ENCODE data around the gene KCP.

The KCP gene

GRCh38 chr7:128893251-128894100, 17.0 kb downstream of the KCP start:
- Mint-ChIP-seq H3K4me1 (no peaks in the 10 kb centered on the region), H3K4me3 (no peak overlapping the region), H3K9me3 (peaks cover under 1% of the 10 kb centered on the region), H3K27ac (no peak overlapping the region), H3K36me3 (peaks cover 1% of the 10 kb centered on the region), H3K27me3 (peaks cover 6% of the 10 kb centered on the region)
- no peak for DNase-seq (ENCODE audit: low spot score in 2 of 2)
- ATAC-seq (ENCODE audit: low read depth), result no peak

- no peak overlapping the region for H3K27ac Mint-ChIP-seq
- no peak for ATAC-seq (ENCODE audit: low read depth)
- no peak overlapping the region for H3K4me3 Mint-ChIP-seq
- no peaks in the 10 kb centered on the region for H3K36me3 Mint-ChIP-seq
- H3K9me3 Mint-ChIP-seq, result no peaks in the 10 kb centered on the region
- H3K4me1 Mint-ChIP-seq, result no peaks in the 10 kb centered on the region
- DNase-seq (ENCODE audit: low spot score in 2 of 2), result no peak
- H3K27me3 Mint-ChIP-seq, result peaks cover 6% of the 10 kb centered on the region
Observed at GRCh38 chr7:128892521-128893250, 17.8 kb downstream of the KCP start.

GRCh38 chr7:128891942-128892269, 18.6 kb downstream of the KCP start:
- Mint-ChIP-seq H3K9me3 (no peaks in the 10 kb centered on the region), H3K4me1 (no peaks in the 10 kb centered on the region), H3K4me3 (no peak overlapping the region), H3K27ac (no peak overlapping the region), H3K27me3 (peaks cover 6% of the 10 kb centered on the region), H3K36me3 (no peaks in the 10 kb centered on the region)
- ATAC-seq (ENCODE audit: low read depth) (no peak), DNase-seq (ENCODE audit: low spot score in 2 of 2) (no peak)

- no peak for DNase-seq (ENCODE audit: low spot score in 2 of 2)
- peaks cover 6% of the 10 kb centered on the region for H3K27me3 Mint-ChIP-seq
- peak; percentile 86 for ATAC-seq (ENCODE audit: low read depth)
- no peaks in the 10 kb centered on the region for H3K9me3 Mint-ChIP-seq
- peak overlapping the region; percentile 1 for H3K4me3 Mint-ChIP-seq
- no peak overlapping the region for H3K27ac Mint-ChIP-seq
- H3K36me3 Mint-ChIP-seq, result no peaks in the 10 kb centered on the region
- no peaks in the 10 kb centered on the region for H3K4me1 Mint-ChIP-seq
Observed at GRCh38 chr7:128891110-128891941, 19.2 kb downstream of the KCP start.

- DNase-seq (ENCODE audit: low spot score in 2 of 2), result no peak
- Mint-ChIP-seq H3K36me3 (no peaks in the 10 kb centered on the region), H3K27me3 (peaks cover 10% of the 10 kb centered on the region), H3K9me3 (no peaks in the 10 kb centered on the region), H3K4me3 (peak overlapping the region; percentile 77), H3K27ac (no peak overlapping the region), H3K4me1 (no peaks in the 10 kb centered on the region)
- ATAC-seq (ENCODE audit: low read depth), result peak; percentile 29
Observed at GRCh38 chr7:128890306-128891109, 20.0 kb downstream of the KCP start.

GRCh38 chr7:128889121-128889520, 21.4 kb downstream of the KCP start:
- no peaks in the 10 kb centered on the region for H3K9me3 Mint-ChIP-seq
- no peaks in the 10 kb centered on the region for H3K36me3 Mint-ChIP-seq
- H3K4me3 Mint-ChIP-seq, result no peak overlapping the region
- ATAC-seq (ENCODE audit: low read depth) (no peak), DNase-seq (ENCODE audit: low spot score in 2 of 2) (no peak)
- no peaks in the 10 kb centered on the region for H3K4me1 Mint-ChIP-seq
- no peak overlapping the region for H3K27ac Mint-ChIP-seq
- peaks cover 10% of the 10 kb centered on the region for H3K27me3 Mint-ChIP-seq

- peaks cover under 1% of the 10 kb centered on the region for H3K4me1 Mint-ChIP-seq
- H3K27ac Mint-ChIP-seq, result no peak overlapping the region
- no peaks in the 10 kb centered on the region for H3K36me3 Mint-ChIP-seq
- DNase-seq (ENCODE audit: low spot score in 2 of 2), result no peak
- no peaks in the 10 kb centered on the region for H3K9me3 Mint-ChIP-seq
- no peak overlapping the region for H3K4me3 Mint-ChIP-seq
- H3K27me3 Mint-ChIP-seq, result peaks cover 10% of the 10 kb centered on the region
- no peak for ATAC-seq (ENCODE audit: low read depth)
Observed at GRCh38 chr7:128888756-128889095, 21.8 kb downstream of the KCP start.

- H3K27ac Mint-ChIP-seq, result no peak overlapping the region
- no peak for ATAC-seq (ENCODE audit: low read depth)
- H3K27me3 Mint-ChIP-seq, result peaks cover 10% of the 10 kb centered on the region
- no peak overlapping the region for H3K4me3 Mint-ChIP-seq
- no peaks in the 10 kb centered on the region for H3K36me3 Mint-ChIP-seq
- DNase-seq (ENCODE audit: low spot score in 2 of 2), result no peak
- H3K9me3 Mint-ChIP-seq, result no peaks in the 10 kb centered on the region
- peaks cover 3% of the 10 kb centered on the region for H3K4me1 Mint-ChIP-seq
Observed at GRCh38 chr7:128888039-128888755, 22.3 kb downstream of the KCP start.

GRCh38 chr7:128887169-128888038, 23.1 kb downstream of the KCP start:
- no peak overlapping the region for H3K27ac Mint-ChIP-seq
- no peaks in the 10 kb centered on the region for H3K36me3 Mint-ChIP-seq
- H3K4me1 Mint-ChIP-seq, result peaks cover 3% of the 10 kb centered on the region
- no peak overlapping the region for H3K4me3 Mint-ChIP-seq
- DNase-seq (ENCODE audit: low spot score in 2 of 2) (no peak), ATAC-seq (ENCODE audit: low read depth) (no peak)
- H3K9me3 Mint-ChIP-seq, result no peaks in the 10 kb centered on the region
- H3K27me3 Mint-ChIP-seq, result peaks cover 10% of the 10 kb centered on the region

GRCh38 chr7:128886391-128887168, 23.9 kb downstream of the KCP start:
- Mint-ChIP-seq H3K9me3 (no peaks in the 10 kb centered on the region), H3K36me3 (no peaks in the 10 kb centered on the region), H3K27me3 (peaks cover 10% of the 10 kb centered on the region), H3K4me1 (peaks cover 4% of the 10 kb centered on the region), H3K27ac (no peak overlapping the region), H3K4me3 (no peak overlapping the region)
- no peak for DNase-seq (ENCODE audit: low spot score in 2 of 2)
- ATAC-seq (ENCODE audit: low read depth), result no peak

GRCh38 chr7:128885370-128886187, 24.9 kb downstream of the KCP start:
- Mint-ChIP-seq H3K4me3 (no peak overlapping the region), H3K9me3 (no peaks in the 10 kb centered on the region), H3K4me1 (peaks cover 6% of the 10 kb centered on the region), H3K36me3 (no peaks in the 10 kb centered on the region), H3K27ac (no peak overlapping the region), H3K27me3 (peaks cover 10% of the 10 kb centered on the region)
- DNase-seq (ENCODE audit: low spot score in 2 of 2), result no peak
- ATAC-seq (ENCODE audit: low read depth), result no peak

Data from memory B cell (primary cell).